ENCODE results near the gene THEMIS2.

DNA sequence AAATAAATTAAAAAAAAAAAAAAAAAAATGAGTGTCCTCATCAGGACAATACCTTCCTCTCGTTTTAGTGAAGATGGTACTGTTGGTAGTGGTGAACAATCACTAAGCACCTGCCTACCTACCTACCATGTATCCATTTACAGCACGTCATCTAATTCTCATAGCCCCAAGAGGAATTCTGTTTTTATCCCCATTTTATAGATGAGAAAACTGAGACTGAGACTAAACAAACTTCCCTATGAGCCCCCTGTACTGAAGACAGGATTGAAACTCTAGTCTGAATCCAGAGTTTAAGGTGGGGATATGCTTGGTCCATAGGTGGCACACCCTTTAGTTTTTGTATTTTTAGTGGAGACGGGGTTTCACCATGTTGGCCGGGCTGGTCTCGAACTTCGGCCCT is 17.3 kb upstream of the THEMIS2 start:
- TF ChIP-seq, protein P1, sequence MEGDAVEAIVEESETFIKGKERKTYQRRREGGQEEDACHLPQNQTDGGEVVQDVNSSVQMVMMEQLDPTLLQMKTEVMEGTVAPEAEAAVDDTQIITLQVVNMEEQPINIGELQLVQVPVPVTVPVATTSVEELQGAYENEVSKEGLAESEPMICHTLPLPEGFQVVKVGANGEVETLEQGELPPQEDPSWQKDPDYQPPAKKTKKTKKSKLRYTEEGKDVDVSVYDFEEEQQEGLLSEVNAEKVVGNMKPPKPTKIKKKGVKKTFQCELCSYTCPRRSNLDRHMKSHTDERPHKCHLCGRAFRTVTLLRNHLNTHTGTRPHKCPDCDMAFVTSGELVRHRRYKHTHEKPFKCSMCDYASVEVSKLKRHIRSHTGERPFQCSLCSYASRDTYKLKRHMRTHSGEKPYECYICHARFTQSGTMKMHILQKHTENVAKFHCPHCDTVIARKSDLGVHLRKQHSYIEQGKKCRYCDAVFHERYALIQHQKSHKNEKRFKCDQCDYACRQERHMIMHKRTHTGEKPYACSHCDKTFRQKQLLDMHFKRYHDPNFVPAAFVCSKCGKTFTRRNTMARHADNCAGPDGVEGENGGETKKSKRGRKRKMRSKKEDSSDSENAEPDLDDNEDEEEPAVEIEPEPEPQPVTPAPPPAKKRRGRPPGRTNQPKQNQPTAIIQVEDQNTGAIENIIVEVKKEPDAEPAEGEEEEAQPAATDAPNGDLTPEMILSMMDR (conservative IDR thresholded peaks at IDR 0.05; ENCODE audit: low read length): no peak
- no peak for TF ChIP-seq EZH2phosphoT487 (IDR thresholded peaks at IDR 0.05; ENCODE audit: borderline replicate concordance, low read depth, low read length)
